GM18868 (cell line): ENCODE results near the gene KCTD14.

Experiments
- ATAC-seq: cut with Tn5 transposase; IDR thresholded peaks from one replicate; pipeline ENCODE4 v1.9.1; 2021; ENCODE audit warnings: mild to moderate bottlenecking, moderate library complexity; ENCODE audit not compliant: unreplicated experiment

Gene KCTD14

DNA sequence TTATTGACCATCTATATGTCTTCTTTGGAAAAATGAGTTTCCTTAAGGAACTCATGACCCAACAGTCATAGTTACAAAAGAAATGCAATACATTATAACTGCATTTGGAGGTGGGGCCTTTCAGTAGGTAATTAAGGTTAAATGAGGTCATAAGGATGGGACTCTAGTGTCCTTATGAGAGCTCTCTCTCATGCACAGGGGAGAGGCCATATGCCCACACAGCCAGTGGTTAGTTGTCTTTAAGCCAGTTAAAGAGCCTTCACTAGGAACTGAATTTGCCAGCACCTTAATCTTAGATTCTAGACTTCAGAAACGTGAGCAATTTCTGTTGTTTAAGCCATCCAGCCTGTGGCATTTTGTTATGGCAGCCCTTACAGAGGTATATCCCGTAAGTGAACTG is 56.0 kb downstream of the KCTD14 start:
- no peak for ATAC-seq

DNA sequence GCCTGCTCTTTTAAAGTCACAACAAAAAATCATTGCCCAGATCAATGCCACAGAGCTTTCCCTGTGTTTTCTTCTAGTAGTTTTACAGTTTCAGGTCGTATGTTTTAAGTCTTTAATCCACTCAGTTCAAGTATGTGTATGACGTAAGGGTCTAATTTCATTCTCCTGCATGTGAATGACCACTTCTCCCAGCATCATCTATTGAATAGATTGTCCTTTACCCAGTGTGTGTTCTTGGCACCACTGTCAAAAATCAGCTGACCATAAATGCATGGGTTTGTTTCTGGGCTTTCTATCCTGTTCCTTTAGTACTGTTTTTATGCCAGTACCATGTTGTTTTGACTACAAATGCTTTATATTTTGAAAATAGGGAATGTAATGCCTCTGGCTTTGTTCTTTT is 56.7 kb downstream of the KCTD14 start:
- ATAC-seq: no peak
